Measurements from ENCODE around the gene ICA1.
A peak's percentile ranks its signal among the peaks of the same experiment; 100 is the strongest.

The ICA1 gene

DNA sequence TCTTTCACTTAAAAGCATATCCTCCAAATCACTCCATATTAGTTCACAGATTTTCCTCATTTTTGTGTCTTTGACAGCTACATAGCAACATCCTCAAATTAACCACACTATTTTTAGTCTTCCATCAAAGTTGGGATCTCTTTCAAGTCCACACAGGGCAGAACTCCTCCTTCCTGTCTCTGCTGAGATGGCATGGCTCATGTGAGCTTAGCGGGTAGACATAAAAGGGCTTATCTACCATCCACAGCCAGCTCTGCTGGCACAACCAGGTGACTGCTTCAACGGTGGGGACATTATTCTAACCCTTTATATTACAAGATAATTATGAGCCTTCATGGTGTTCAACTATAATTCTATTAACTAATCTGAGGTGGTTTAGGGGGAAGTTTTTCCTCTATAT, 35.5 kb downstream of the ICA1 start:
- no peak overlapping the region for H2AFZ ChIP-seq (ENCODE audit: low read length)
- H3K9ac ChIP-seq (ENCODE audit: low read depth, low read length, poor library complexity, severe bottlenecking) = peak overlapping the region; percentile 63
- H4K20me1 ChIP-seq (ENCODE audit: insufficient read depth, low read length, poor library complexity, severe bottlenecking) = no peaks in the 10 kb centered on the region
- H3K9me3 ChIP-seq (ENCODE audit: insufficient read depth, low read depth, low read length) = no peaks in the 10 kb centered on the region
- H3K79me2 ChIP-seq (ENCODE audit: insufficient read depth, low read length) = no peaks in the 10 kb centered on the region
- H3K4me1 ChIP-seq (ENCODE audit: insufficient read depth, low read length, poor library complexity, severe bottlenecking) = peaks cover 58% of the 10 kb centered on the region
- H3K4me2 ChIP-seq (ENCODE audit: low read depth, low read length, poor library complexity, severe bottlenecking) = peak overlapping the region; percentile 75
- TF ChIP-seq, protein P1, sequence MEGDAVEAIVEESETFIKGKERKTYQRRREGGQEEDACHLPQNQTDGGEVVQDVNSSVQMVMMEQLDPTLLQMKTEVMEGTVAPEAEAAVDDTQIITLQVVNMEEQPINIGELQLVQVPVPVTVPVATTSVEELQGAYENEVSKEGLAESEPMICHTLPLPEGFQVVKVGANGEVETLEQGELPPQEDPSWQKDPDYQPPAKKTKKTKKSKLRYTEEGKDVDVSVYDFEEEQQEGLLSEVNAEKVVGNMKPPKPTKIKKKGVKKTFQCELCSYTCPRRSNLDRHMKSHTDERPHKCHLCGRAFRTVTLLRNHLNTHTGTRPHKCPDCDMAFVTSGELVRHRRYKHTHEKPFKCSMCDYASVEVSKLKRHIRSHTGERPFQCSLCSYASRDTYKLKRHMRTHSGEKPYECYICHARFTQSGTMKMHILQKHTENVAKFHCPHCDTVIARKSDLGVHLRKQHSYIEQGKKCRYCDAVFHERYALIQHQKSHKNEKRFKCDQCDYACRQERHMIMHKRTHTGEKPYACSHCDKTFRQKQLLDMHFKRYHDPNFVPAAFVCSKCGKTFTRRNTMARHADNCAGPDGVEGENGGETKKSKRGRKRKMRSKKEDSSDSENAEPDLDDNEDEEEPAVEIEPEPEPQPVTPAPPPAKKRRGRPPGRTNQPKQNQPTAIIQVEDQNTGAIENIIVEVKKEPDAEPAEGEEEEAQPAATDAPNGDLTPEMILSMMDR (conservative IDR thresholded peaks at IDR 0.05; ENCODE audit: low read length) = no peak
- no peak for TF ChIP-seq EZH2phosphoT487 (IDR thresholded peaks at IDR 0.05; ENCODE audit: borderline replicate concordance)
- peak overlapping the region; percentile 54 for H3K4me3 ChIP-seq (ENCODE audit: low read length, poor library complexity, severe bottlenecking)
- no peaks in the 10 kb centered on the region for H3K27me3 ChIP-seq (ENCODE audit: insufficient read depth, low read length, poor library complexity, severe bottlenecking)
- H3K9me2 ChIP-seq (replicated peaks; ENCODE audit: low read depth, low read length) = no peaks in the 10 kb centered on the region
- H3F3A ChIP-seq (ENCODE audit: low read depth) = peaks cover 6% of the 10 kb centered on the region; the same call in 1 of the 2 replicates
- no peaks in the 10 kb centered on the region for H3K36me3 ChIP-seq (ENCODE audit: insufficient read depth, low read length)

DNA sequence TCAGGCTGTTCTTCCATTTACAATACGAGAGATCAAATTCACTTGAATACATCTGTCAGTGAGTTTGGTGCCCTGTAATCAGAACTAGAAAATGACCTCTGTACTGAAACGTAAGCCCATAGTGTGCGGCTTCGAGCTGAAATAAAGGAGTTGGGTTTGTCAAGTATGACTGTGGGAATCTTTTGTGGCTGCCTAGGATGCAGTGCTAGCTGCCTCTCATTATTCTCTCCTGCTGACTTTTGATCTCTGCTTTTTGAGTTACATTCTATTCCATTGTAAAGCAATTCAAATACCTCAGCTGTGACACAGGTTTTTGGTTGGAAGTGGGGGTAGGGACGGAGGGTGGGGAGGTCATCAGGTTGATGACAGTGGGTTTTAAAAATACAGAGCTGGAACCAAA, 40.4 kb downstream of the ICA1 start:
- Histone ChIP-seq H3K9me2 (replicated peaks; ENCODE audit: low read depth, low read length) (no peaks in the 10 kb centered on the region), H3K4me1 (ENCODE audit: insufficient read depth, low read length, poor library complexity, severe bottlenecking) (peaks cover 18% of the 10 kb centered on the region), H3K9ac (ENCODE audit: low read depth, low read length, poor library complexity, severe bottlenecking) (no peak overlapping the region), H3K36me3 (ENCODE audit: insufficient read depth, low read length) (no peaks in the 10 kb centered on the region), H2AFZ (ENCODE audit: low read length) (no peak overlapping the region), H3K27me3 (ENCODE audit: insufficient read depth, low read length, poor library complexity, severe bottlenecking) (no peaks in the 10 kb centered on the region), H3K79me2 (ENCODE audit: insufficient read depth, low read length) (no peaks in the 10 kb centered on the region), H3K4me2 (ENCODE audit: low read depth, low read length, poor library complexity, severe bottlenecking) (no peak overlapping the region), H3K4me3 (ENCODE audit: low read length, poor library complexity, severe bottlenecking) (no peak overlapping the region), H3K9me3 (ENCODE audit: insufficient read depth, low read depth, low read length) (no peaks in the 10 kb centered on the region), H4K20me1 (ENCODE audit: insufficient read depth, low read length, poor library complexity, severe bottlenecking) (no peaks in the 10 kb centered on the region), H3F3A (ENCODE audit: low read depth) (no peaks in the 10 kb centered on the region; the same call in 1 of the 2 replicates)
- no peak for TF ChIP-seq EZH2phosphoT487 (IDR thresholded peaks at IDR 0.05; ENCODE audit: borderline replicate concordance)
- TF ChIP-seq, protein P1 (conservative IDR thresholded peaks at IDR 0.05; ENCODE audit: low read length) = no peak

DNA sequence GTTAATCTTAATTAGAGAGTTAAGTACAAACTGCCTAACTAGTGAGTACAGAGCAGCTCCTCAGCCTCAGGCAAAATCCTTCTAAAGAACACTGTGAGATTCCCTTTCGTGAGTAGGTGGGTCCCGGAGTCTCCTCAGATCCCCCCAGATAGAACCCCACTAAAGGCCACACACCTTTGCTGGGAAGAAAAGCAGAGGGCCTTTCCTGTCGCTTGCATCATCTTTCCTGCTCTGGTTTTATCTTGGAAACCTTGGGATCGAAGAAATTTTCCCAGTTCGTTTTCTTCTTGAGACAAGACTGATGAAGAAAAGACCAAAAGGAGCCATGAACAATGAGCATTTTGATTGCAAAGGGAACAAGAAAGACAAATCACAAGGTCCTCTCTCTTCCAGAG, 40.9 kb downstream of the ICA1 start:
- no peak overlapping the region for H2AFZ ChIP-seq (ENCODE audit: low read length)
- TF ChIP-seq EZH2phosphoT487 (IDR thresholded peaks at IDR 0.05; ENCODE audit: borderline replicate concordance) = no peak
- TF ChIP-seq, protein P1 (conservative IDR thresholded peaks at IDR 0.05; ENCODE audit: low read length) = no peak

More for the DNA sequence above, 40.9 kb downstream of the ICA1 start:
- no peaks in the 10 kb centered on the region for H3K9me2 ChIP-seq (replicated peaks; ENCODE audit: low read depth, low read length)
- no peaks in the 10 kb centered on the region for H3K27me3 ChIP-seq (ENCODE audit: insufficient read depth, low read length, poor library complexity, severe bottlenecking)
- H3K4me2 ChIP-seq (ENCODE audit: low read depth, low read length, poor library complexity, severe bottlenecking) = no peak overlapping the region
- H3K9me3 ChIP-seq (ENCODE audit: insufficient read depth, low read depth, low read length) = no peaks in the 10 kb centered on the region
- H4K20me1 ChIP-seq (ENCODE audit: insufficient read depth, low read length, poor library complexity, severe bottlenecking) = no peaks in the 10 kb centered on the region
- no peak overlapping the region for H3K9ac ChIP-seq (ENCODE audit: low read depth, low read length, poor library complexity, severe bottlenecking)
- no peaks in the 10 kb centered on the region; the same call in 1 of the 2 replicates for H3F3A ChIP-seq (ENCODE audit: low read depth)
- no peak overlapping the region for H3K4me3 ChIP-seq (ENCODE audit: low read length, poor library complexity, severe bottlenecking)
- no peaks in the 10 kb centered on the region for H3K36me3 ChIP-seq (ENCODE audit: insufficient read depth, low read length)
- no peaks in the 10 kb centered on the region for H3K79me2 ChIP-seq (ENCODE audit: insufficient read depth, low read length)
- H3K4me1 ChIP-seq (ENCODE audit: insufficient read depth, low read length, poor library complexity, severe bottlenecking) = peaks cover 14% of the 10 kb centered on the region
